Measurements from ENCODE around the gene TRIM22.
"Not testable (repeated sequence)": the region's sequence is repeated elsewhere in the genome, so short reads cannot be mapped to it uniquely, and the experiment has no call there.

Gene TRIM22

GRCh38 chr11:5689551-5689983 is at the start of gene TRIM22:
TSS of gene TRIM22 (plus strand) at chr11:5689790. CDS start at chr11:5696233, 6,443 bp downstream.
- DNase-seq (ENCODE audit: low read depth): peak; percentile 31

GRCh38 chr11:5639953-5640352 is 49.6 kb upstream of the TRIM22 start:
- DNase-seq (ENCODE audit: low read depth): no peak

GRCh38 chr11:5643585-5643984 is 46.0 kb upstream of the TRIM22 start:
- DNase-seq (ENCODE audit: low read depth): no peak

GRCh38 chr11:5646139-5646538 is 43.5 kb upstream of the TRIM22 start:
- DNase-seq (ENCODE audit: low read depth): no peak

GRCh38 chr11:5655474-5655873 is 34.1 kb upstream of the TRIM22 start:
- no peak for DNase-seq (ENCODE audit: low read depth)

DNA sequence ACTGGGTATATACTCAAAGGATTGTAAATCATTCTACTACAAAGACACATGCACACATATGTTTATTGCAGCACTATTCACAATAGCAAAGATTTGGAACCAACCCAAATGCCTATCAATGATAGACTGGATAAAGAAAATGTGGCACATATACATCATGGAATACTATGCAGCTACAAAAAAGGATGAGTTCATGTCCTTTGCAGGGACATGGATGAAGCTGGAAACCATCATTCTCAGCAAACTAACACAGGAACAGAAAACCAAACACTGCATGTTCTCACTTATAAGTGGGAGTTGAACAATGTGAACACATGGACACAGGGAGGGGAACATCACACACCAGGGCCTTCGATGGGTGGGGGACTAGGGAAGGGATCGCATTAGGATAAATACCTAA is 32.6 kb upstream of the TRIM22 start:
- DNase-seq (ENCODE audit: low read depth): not testable (repeated sequence)

- DNase-seq (ENCODE audit: low read depth): no peak
Measured at GRCh38 chr11:5658318-5658717, 31.3 kb upstream of the TRIM22 start.

GRCh38 chr11:5663511-5663910 is 26.1 kb upstream of the TRIM22 start:
- no peak for DNase-seq (ENCODE audit: low read depth)

DNA sequence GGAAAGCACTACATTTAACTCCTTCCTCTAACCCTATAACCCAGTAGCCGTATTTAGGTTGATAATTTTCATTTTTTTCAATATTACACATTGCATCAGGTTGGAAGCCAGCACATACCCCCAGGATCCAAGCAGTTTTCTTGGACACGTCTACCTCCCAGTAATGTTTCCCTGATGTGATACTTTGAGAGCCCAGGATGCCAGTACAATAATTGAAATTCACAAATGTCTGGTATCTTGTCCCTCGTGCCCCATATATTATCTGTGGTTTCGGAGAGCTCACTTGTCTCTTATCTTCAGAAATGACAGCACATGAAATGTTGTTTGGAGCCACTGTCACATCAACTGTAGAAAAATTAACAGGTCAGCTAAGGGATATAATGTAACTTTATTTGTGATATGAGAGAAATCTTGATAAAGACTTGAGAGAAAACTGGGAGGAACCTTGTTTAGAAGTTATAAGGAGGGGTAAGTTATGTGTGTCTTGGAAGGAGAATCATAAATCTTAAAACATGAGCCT is 24.5 kb upstream of the TRIM22 start:
- DNase-seq (ENCODE audit: low read depth): no peak

- DNase-seq (ENCODE audit: low read depth): no peak
Measured at GRCh38 chr11:5665746-5666401, 23.7 kb upstream of the TRIM22 start.

DNA sequence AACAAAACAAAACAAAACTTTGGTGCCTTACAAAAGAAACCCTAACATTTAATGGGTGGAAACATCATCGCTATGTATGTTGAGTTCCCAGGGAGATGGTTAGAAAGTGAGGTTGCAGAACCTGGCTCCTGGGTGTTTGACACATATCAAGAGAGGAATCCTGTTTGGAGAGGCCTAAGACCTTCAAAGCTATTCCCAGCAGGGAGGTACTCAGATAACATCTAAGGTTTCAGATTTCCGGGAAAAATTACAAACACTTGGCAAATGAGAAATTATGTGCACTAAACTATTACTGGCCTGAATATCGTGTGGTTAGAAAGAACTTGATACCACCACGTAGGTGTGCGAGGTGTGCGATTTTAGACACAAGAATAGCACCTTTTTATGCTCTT is 23.2 kb upstream of the TRIM22 start:
- no peak for DNase-seq (ENCODE audit: low read depth)

DNA sequence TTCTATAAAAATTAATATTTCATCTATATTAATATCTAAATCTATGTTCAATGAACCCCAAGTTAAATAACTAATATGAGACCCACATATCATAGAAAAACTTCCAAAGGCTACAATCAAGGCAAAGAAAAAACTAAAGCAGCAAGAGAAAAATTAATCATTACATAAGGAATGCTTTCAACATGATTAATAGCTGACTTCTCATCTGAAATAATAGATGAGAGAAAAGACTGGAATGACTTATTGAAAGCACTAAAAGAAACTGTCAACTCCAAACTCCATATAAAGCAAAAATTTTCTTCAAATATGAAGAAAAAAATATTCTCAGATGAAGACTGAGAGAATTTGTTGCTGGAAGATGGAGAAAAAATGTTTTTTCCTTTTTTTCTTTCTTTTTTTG is 17.8 kb upstream of the TRIM22 start:
- no peak for DNase-seq (ENCODE audit: low read depth)

DNA sequence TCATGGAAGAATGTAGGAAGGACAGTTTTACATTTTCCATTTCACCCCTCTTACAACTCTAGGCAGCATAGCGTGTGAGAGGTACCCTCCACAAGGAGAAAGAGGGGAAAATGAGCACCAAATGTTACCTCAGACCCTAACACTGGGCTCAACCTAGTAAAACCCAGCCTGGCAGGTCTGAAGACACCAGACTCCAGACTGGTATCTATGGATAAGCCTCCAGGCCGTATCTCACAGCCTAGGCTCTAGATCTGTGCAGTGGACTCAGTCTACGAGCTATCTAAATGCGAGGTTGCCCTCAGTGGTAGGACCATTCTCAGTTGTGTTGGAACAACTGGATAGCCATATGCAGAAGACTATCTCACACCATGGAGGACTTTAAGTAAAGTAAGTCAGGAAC is 15.2 kb upstream of the TRIM22 start:
- DNase-seq (ENCODE audit: low read depth): no peak

GRCh38 chr11:5679811-5680210 is 9.8 kb upstream of the TRIM22 start:
- no peak for DNase-seq (ENCODE audit: low read depth)

- not testable (repeated sequence) for DNase-seq (ENCODE audit: low read depth)
Measured at GRCh38 chr11:5682890-5683441, 6.6 kb upstream of the TRIM22 start.

DNA sequence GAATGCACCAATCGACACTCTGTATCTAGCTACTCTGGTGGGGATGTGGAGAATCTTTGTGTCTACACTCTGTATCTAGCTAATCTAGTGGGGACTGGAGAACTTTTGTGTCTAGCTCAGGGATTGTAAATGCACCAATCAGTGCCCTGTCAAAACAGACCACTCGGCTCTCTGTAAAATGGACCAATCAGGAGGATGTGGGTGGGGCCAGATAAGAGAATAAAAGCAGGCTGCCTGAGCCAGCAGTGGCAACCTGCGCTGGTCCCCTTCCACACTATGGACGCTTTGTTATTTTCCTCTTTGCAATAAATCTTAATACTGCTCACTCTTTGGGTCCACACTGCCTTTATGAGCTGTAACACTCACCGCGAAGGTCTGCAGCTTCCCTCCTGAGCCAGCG is 6.0 kb upstream of the TRIM22 start:
- not testable (repeated sequence) for DNase-seq (ENCODE audit: low read depth)

- no peak for DNase-seq (ENCODE audit: low read depth)
Measured at GRCh38 chr11:5684036-5684645, 5.4 kb upstream of the TRIM22 start.

DNA sequence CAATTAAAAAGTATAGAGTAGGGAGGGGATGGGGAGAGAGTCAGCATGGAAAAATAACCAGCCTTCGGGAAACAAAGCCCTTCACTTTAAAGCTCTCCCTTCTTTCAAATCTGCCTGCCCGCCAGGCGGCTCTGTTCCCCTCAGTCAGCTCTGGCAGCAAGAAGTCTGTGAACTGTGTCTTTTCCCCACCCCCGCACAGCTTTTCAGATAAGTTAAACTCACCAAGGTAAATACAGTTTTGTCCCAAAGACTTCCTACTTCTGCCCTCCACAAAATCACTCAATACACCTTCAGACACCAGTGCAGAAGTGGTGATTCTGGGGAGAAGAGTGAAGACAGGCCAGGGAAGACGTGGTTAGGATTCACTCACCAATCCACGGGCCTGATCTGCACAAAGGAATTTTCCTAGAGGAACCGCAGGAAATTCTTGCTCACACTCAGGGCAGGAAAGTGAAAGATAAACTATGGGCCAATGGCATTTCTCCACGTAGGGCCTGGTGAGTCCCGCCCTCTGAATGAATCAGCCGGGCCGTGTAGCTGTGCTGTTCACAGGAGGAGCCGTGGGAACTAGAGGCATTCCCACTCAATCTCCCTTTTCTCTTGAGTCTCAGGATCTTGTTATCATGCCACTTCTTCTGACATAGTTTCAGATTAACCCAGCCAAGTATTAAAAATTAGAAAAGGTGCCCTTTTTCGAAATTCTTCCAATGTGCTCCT is 4.8 kb upstream of the TRIM22 start, which contains the start of gene TRIM5:
Gene TRIM5 (minus strand): TSS at position 429 of the 717 bp plus-strand sequence. CDS start 4,897 bp downstream, outside the sequence.
- peak; percentile 85 for DNase-seq (ENCODE audit: low read depth)

GRCh38 chr11:5686426-5686825 is 3.2 kb upstream of the TRIM22 start:
- no peak for DNase-seq (ENCODE audit: low read depth)

DNA sequence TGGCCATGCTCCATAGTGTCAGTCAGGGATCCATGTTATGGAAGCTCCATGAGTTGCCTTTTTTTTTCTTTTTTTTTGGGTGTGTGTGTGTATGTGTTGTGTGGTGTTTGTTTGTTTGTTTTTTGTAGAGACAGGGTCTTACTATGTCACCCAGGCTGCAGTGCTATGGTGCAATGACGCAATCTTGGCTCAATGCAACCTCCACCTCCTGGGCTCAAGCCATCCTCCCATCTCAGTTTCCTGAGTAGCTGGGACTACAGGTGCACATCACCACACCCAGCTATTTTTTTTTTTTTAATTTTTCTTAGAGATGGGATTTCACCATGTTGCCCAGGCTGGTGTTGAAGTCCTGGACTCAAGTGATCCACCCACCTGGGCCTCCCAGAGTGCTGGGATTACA is 1.1 kb upstream of the TRIM22 start:
- DNase-seq (ENCODE audit: low read depth): no peak

- DNase-seq (ENCODE audit: low read depth): no peak
Measured at GRCh38 chr11:5690216-5690615, 626 bp downstream of the TRIM22 start.

- no peak for DNase-seq (ENCODE audit: low read depth)
Measured at GRCh38 chr11:5690736-5691135, 1.1 kb downstream of the TRIM22 start.
